ENCODE results near the gene GPR137B.

DNA sequence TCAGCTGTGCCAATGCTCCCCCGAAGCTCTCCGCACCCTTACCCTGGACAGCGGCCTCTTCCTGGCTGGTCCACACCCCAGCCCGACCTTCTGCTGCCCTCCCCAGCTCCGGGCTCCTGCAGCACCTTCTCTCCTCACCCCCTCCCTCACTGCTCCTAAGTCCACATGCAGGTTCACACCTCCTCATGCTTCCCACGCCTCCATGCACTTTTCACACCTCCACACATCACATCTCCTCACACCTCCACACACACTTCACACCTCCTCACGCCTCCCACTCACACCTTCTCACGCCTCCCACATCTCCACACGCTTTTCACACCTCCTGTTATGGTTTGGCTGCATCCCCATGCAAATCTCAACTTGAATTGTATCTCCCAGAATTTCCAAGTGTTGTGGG, 18.9 kb downstream of the GPR137B start:
- TF ChIP-seq, protein P1, sequence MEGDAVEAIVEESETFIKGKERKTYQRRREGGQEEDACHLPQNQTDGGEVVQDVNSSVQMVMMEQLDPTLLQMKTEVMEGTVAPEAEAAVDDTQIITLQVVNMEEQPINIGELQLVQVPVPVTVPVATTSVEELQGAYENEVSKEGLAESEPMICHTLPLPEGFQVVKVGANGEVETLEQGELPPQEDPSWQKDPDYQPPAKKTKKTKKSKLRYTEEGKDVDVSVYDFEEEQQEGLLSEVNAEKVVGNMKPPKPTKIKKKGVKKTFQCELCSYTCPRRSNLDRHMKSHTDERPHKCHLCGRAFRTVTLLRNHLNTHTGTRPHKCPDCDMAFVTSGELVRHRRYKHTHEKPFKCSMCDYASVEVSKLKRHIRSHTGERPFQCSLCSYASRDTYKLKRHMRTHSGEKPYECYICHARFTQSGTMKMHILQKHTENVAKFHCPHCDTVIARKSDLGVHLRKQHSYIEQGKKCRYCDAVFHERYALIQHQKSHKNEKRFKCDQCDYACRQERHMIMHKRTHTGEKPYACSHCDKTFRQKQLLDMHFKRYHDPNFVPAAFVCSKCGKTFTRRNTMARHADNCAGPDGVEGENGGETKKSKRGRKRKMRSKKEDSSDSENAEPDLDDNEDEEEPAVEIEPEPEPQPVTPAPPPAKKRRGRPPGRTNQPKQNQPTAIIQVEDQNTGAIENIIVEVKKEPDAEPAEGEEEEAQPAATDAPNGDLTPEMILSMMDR (IDR thresholded peaks at IDR 0.05 in 2 of 3, conservative IDR thresholded peaks at IDR 0.05 in 1 of 3; ENCODE audit: insufficient read depth in 2 of 3, low read depth in 1 of 3, low read length in 3 of 3), result no peak
- no peak for TF ChIP-seq STAG1 (CRISPR knock-in tag; IDR thresholded peaks at IDR 0.05; ENCODE audit: borderline replicate concordance)
- TF ChIP-seq EP300 (IDR thresholded peaks at IDR 0.05; ENCODE audit: low read length), result no peak
- TF ChIP-seq RFX7 (CRISPR knock-in tag; IDR thresholded peaks at IDR 0.05), result no peak
- TF ChIP-seq EGR1 (conservative IDR thresholded peaks at IDR 0.05), result no peak
- no peak for TF ChIP-seq GATA2 (CRISPR knock-in tag; IDR thresholded peaks at IDR 0.05)
- TF ChIP-seq, protein P2, sequence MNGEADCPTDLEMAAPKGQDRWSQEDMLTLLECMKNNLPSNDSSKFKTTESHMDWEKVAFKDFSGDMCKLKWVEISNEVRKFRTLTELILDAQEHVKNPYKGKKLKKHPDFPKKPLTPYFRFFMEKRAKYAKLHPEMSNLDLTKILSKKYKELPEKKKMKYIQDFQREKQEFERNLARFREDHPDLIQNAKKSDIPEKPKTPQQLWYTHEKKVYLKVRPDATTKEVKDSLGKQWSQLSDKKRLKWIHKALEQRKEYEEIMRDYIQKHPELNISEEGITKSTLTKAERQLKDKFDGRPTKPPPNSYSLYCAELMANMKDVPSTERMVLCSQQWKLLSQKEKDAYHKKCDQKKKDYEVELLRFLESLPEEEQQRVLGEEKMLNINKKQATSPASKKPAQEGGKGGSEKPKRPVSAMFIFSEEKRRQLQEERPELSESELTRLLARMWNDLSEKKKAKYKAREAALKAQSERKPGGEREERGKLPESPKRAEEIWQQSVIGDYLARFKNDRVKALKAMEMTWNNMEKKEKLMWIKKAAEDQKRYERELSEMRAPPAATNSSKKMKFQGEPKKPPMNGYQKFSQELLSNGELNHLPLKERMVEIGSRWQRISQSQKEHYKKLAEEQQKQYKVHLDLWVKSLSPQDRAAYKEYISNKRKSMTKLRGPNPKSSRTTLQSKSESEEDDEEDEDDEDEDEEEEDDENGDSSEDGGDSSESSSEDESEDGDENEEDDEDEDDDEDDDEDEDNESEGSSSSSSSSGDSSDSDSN (IDR thresholded peaks at IDR 0.05; ENCODE audit: borderline replicate concordance in 1 of 2, low read depth in 2 of 2, low read length in 2 of 2), result no peak
- TF ChIP-seq YY1 (IDR thresholded peaks at IDR 0.05; ENCODE audit: borderline replicate concordance in 1 of 3, control insufficient read depth in 1 of 3, extremely low read depth in 1 of 3, insufficient read depth in 3 of 3, insufficient read length in 1 of 3, insufficient replicate concordance in 2 of 3, low read depth in 1 of 3, low read length in 2 of 3), result no peak
- TF ChIP-seq BMI1 (IDR thresholded peaks at IDR 0.05; ENCODE audit: low read length), result no peak
- no peak for TF ChIP-seq POLR2A (conservative IDR thresholded peaks at IDR 0.05)
- no peak for TF ChIP-seq PRMT5 (CRISPR knock-in tag; IDR thresholded peaks at IDR 0.05)

Data from K562 (cell line).